ENCODE measurements around the gene ZNF276. TPM values are rescaled to one million over a fixed set of nuclear protein-coding genes. Genes with fewer than 3 reads are reported as not detected.
"Not testable (repeated sequence)": the region's sequence is repeated elsewhere in the genome, so short reads cannot be mapped to it uniquely, and the experiment has no call there.

The ZNF276 gene, protein sequence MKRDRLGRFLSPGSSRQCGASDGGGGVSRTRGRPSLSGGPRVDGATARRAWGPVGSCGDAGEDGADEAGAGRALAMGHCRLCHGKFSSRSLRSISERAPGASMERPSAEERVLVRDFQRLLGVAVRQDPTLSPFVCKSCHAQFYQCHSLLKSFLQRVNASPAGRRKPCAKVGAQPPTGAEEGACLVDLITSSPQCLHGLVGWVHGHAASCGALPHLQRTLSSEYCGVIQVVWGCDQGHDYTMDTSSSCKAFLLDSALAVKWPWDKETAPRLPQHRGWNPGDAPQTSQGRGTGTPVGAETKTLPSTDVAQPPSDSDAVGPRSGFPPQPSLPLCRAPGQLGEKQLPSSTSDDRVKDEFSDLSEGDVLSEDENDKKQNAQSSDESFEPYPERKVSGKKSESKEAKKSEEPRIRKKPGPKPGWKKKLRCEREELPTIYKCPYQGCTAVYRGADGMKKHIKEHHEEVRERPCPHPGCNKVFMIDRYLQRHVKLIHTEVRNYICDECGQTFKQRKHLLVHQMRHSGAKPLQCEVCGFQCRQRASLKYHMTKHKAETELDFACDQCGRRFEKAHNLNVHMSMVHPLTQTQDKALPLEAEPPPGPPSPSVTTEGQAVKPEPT
- total RNA-seq: 15.1 TPM

DNA sequence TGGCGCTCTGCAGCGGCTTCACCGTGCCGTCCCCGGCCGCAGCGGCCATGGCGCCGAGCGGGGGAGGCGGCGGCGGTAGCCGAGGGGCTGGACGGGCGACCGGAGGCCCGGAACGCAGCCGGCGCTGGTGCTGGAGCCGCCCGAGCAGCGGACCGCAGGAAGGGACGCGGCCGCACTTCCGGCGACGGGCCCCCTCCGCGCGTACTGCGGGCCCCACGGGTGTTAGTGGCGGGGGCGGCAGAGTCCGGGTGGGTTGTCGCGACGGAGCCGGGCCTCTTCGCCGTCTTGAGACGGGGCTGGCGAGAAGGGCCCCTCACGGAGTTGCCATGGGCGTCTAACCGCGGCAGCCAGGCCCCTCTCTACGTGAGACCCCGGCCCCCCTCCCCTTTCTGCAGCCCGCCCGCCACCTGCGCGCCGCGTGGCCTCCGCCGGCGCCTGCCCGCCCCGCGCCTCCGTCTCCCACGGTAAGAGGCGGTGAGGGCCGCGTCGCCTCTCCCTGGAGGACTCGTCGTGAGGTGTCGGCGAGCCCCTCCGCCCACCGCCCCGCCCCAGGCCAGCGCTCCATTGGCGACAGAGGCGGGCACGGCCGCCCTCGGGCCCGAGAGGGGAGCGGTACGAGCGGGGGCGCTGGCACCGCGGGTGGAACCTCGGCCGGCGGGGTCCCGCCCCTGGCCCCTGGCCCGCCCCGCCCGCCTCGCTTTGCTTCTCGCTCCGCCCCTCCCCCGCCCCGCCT lies at the start of gene ZNF276, which contains the start of gene VPS9D1:
Gene ZNF276 (plus strand): TSS at position 725 of the 733 bp plus-strand sequence. CDS start 104 bp downstream, outside the sequence.
Gene VPS9D1 (minus strand): TSS at position 86 of the 733 bp plus-strand sequence. CDS start 37 bp downstream, at position 49.
- H3K4me3 ChIP-seq (ENCODE audit: low read length in 3 of 3): peak within 1 kb of the TSS; percentile 83 to 88 (median 86)
- H3K27me3 ChIP-seq (ENCODE audit: control insufficient read depth in 3 of 3, insufficient read depth in 3 of 3, low read length in 3 of 3): no peaks in the 10 kb centered on the region
- H3K36me3 ChIP-seq (ENCODE audit: control insufficient read depth in 3 of 3, insufficient read depth in 3 of 3, low read length in 3 of 3): peaks cover 20 to 27% (median 21%) of the 10 kb centered on the region in 3 donors
- peak within 1 kb of the TSS; percentile 74 to 91 (median 85) for H3K9ac ChIP-seq (ENCODE audit: low read depth in 1 of 3, low read length in 3 of 3)
- H3K27ac ChIP-seq (ENCODE audit: low read depth, low read length): peak within 1 kb of the TSS; percentile 88
- H3K4me1 ChIP-seq (ENCODE audit: control insufficient read depth in 3 of 3, insufficient read depth in 3 of 3, low read length in 3 of 3): peaks cover 30 to 38% (median 30%) of the 10 kb centered on the region in 3 donors
- H3K9me3 ChIP-seq (ENCODE audit: control insufficient read depth in 3 of 3, low read length in 3 of 3): no peaks in the 10 kb centered on the region

- H3K27ac ChIP-seq (ENCODE audit: low read depth, low read length); H3K4me1 ChIP-seq (ENCODE audit: control insufficient read depth in 3 of 3, insufficient read depth in 3 of 3, low read length in 3 of 3); H3K4me3 ChIP-seq (ENCODE audit: low read length in 3 of 3); H3K27me3 ChIP-seq (ENCODE audit: control insufficient read depth in 3 of 3, insufficient read depth in 3 of 3, low read length in 3 of 3); H3K9ac ChIP-seq (ENCODE audit: low read depth in 1 of 3, low read length in 3 of 3); H3K9me3 ChIP-seq (ENCODE audit: control insufficient read depth in 3 of 3, low read length in 3 of 3); H3K36me3 ChIP-seq (ENCODE audit: control insufficient read depth in 3 of 3, insufficient read depth in 3 of 3, low read length in 3 of 3): not testable (repeated sequence)
Measured at GRCh38 chr16:89671565-89671964, 49.8 kb upstream of the ZNF276 start.

DNA sequence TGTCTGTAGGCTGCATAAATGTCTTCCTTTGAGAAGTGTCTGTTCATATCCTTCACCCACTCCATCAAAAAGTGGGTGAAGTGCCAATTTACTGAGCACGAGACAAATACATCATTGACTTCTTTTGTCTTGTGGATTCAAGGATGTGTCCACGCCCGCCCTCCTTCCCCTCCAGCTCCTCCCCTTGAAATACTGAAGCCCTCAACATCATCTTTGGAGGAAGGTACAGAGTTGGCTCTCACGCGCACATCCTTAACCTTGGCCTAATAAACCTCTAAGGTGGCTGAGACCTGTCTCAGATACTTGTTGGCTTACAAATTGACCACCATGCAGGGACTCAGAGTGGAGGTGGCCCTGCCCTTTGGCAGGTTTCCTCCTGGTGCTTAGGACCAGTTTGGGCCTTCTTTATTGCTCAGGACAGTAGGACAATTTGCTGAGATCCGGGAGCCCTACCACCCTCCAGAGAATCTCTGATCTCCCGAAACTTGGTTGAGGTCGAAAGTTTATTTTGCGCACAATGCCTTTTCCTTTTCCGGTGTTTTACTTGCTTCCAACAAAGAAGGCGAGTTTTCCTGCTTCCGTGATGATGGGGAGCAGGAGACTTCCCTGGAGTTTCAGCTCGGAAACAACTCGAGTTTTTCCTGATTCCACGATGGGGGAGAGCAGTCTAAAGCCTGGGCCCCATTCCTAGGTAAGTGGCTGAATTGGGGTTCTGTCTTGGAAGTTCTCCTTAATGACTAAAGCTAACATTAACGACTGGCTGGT lies 49.0 kb upstream of the ZNF276 start:
- no peaks in the 10 kb centered on the region for H3K9me3 ChIP-seq (ENCODE audit: control insufficient read depth in 3 of 3, low read length in 3 of 3)
- H3K9ac ChIP-seq (ENCODE audit: low read depth in 1 of 3, low read length in 3 of 3): no peak overlapping the region
- no peaks in the 10 kb centered on the region for H3K4me1 ChIP-seq (ENCODE audit: control insufficient read depth in 3 of 3, insufficient read depth in 3 of 3, low read length in 3 of 3)
- no peaks in the 10 kb centered on the region for H3K27me3 ChIP-seq (ENCODE audit: control insufficient read depth in 3 of 3, insufficient read depth in 3 of 3, low read length in 3 of 3)
- H3K27ac ChIP-seq (ENCODE audit: low read depth, low read length): no peak overlapping the region
- H3K36me3 ChIP-seq (ENCODE audit: control insufficient read depth in 3 of 3, insufficient read depth in 3 of 3, low read length in 3 of 3): no peaks in the 10 kb centered on the region
- H3K4me3 ChIP-seq (ENCODE audit: low read length in 3 of 3): no peak overlapping the region

DNA sequence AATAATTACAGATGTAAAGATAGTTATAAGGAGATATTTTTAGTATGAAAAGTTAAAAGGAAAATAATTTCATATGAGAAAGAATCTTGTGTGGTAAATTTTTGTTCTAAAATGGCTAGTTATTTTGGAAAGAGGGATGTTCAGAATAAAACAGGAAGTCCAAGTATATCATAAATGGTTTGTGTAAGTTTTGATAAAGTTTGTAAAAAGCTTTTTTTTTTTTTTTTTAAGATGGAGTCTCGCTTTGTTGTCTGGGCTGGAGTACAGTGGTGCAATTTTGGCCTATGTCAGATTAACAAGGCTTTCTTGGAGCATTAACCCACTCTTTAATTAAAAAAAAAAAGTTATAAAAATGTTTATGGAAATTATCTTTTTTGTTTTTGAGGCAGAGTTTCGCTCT lies 43.1 kb upstream of the ZNF276 start:
- H3K27ac ChIP-seq (ENCODE audit: low read depth, low read length): no peak overlapping the region
- no peak overlapping the region for H3K9ac ChIP-seq (ENCODE audit: low read depth in 1 of 3, low read length in 3 of 3)

DNA sequence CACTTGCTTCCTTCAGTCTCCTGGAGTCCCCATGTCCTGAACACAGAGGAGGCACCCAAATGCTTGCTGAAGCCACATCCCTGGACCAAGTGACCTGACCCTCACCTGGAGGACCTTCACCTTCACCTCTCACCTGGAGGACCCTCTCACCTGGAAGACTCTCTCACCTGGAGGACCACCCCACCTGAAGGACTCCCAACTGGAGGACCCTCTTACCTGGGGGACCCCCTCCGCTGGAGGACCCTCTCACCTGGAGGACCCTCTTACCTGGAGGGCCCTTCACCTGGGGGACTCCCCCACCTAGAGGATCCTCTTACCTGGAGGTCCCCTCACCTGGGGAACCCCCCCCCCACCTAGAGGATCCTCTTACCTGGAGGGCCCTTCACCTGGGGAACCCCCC lies 35.4 kb upstream of the ZNF276 start:
- Histone ChIP-seq H3K9me3 (ENCODE audit: control insufficient read depth in 3 of 3, low read length in 3 of 3) (no peaks in the 10 kb centered on the region), H3K4me3 (ENCODE audit: low read length in 3 of 3) (no peak overlapping the region), H3K27ac (ENCODE audit: low read depth, low read length) (no peak overlapping the region), H3K27me3 (ENCODE audit: control insufficient read depth in 3 of 3, insufficient read depth in 3 of 3, low read length in 3 of 3) (no peaks in the 10 kb centered on the region), H3K36me3 (ENCODE audit: control insufficient read depth in 3 of 3, insufficient read depth in 3 of 3, low read length in 3 of 3) (peaks cover 8 to 11% (median 8%) of the 10 kb centered on the region in 3 donors), H3K4me1 (ENCODE audit: control insufficient read depth in 3 of 3, insufficient read depth in 3 of 3, low read length in 3 of 3) (peaks cover 9 to 14% (median 14%) of the 10 kb centered on the region in 3 donors), H3K9ac (ENCODE audit: low read depth in 1 of 3, low read length in 3 of 3) (no peak overlapping the region)

More for the DNA sequence above, 43.1 kb upstream of the ZNF276 start:
- H3K4me1 ChIP-seq (ENCODE audit: control insufficient read depth in 3 of 3, insufficient read depth in 3 of 3, low read length in 3 of 3): no peaks in the 10 kb centered on the region
- H3K27me3 ChIP-seq (ENCODE audit: control insufficient read depth in 3 of 3, insufficient read depth in 3 of 3, low read length in 3 of 3): no peaks in the 10 kb centered on the region
- no peaks in the 10 kb centered on the region for H3K9me3 ChIP-seq (ENCODE audit: control insufficient read depth in 3 of 3, low read length in 3 of 3)
- no peak overlapping the region for H3K4me3 ChIP-seq (ENCODE audit: low read length in 3 of 3)
- no peaks in the 10 kb centered on the region for H3K36me3 ChIP-seq (ENCODE audit: control insufficient read depth in 3 of 3, insufficient read depth in 3 of 3, low read length in 3 of 3)

DNA sequence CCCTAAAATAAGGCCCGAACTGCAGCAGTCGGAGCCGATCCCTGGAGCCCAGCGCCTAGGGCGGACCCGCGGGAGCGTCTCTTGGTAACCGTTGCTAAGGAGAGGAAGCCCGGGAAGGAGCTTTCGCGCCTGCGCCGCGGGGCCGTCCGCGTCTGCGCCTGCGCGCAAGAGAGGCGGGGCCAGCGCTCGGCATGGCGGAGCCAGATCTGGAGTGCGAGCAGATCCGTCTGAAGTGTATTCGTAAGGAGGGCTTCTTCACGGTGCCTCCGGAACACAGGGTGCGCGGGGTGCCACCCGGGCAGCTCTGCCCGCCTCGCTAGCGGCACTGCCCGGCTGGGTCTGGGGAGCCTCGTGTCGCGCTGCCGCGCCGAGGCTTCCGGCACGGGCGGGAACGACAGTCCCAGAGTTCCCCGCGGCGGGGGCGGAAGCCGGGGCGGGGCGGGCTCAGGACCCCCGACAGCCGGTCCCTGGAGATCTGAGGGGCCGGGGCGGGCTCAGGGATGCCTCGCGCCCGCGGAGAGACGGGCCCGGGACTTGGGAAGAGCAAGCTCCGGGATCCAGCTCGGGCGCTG lies 34.7 kb upstream of the ZNF276 start, which contains the start of gene CDK10:
Gene CDK10 (plus strand): TSS at position 170 of the 572 bp plus-strand sequence. CDS start 22 bp downstream, at position 192.
- H3K27me3 ChIP-seq (ENCODE audit: control insufficient read depth in 3 of 3, insufficient read depth in 3 of 3, low read length in 3 of 3): no peaks in the 10 kb centered on the region
- H3K4me3 ChIP-seq (ENCODE audit: low read length in 3 of 3): peak within 1 kb of the TSS; percentile 85 to 93 (median 92)
- H3K36me3 ChIP-seq (ENCODE audit: control insufficient read depth in 3 of 3, insufficient read depth in 3 of 3, low read length in 3 of 3): peaks cover 12 to 15% (median 13%) of the 10 kb centered on the region in 3 donors
- H3K4me1 ChIP-seq (ENCODE audit: control insufficient read depth in 3 of 3, insufficient read depth in 3 of 3, low read length in 3 of 3): peaks cover 9 to 14% (median 14%) of the 10 kb centered on the region in 3 donors
- H3K9me3 ChIP-seq (ENCODE audit: control insufficient read depth in 3 of 3, low read length in 3 of 3): no peaks in the 10 kb centered on the region
- peak within 1 kb of the TSS; percentile 82 to 84 (median 83) for H3K9ac ChIP-seq (ENCODE audit: low read depth in 1 of 3, low read length in 3 of 3)
- peak within 1 kb of the TSS; percentile 68 for H3K27ac ChIP-seq (ENCODE audit: low read depth, low read length)

- Histone ChIP-seq H3K4me1 (ENCODE audit: control insufficient read depth in 3 of 3, insufficient read depth in 3 of 3, low read length in 3 of 3) (peaks cover 9 to 14% (median 14%) of the 10 kb centered on the region in 3 donors), H3K27ac (ENCODE audit: low read depth, low read length) (peak overlapping the region; percentile 68)
Measured at GRCh38 chr16:89687092-89687940, 34.0 kb upstream of the ZNF276 start.

DNA sequence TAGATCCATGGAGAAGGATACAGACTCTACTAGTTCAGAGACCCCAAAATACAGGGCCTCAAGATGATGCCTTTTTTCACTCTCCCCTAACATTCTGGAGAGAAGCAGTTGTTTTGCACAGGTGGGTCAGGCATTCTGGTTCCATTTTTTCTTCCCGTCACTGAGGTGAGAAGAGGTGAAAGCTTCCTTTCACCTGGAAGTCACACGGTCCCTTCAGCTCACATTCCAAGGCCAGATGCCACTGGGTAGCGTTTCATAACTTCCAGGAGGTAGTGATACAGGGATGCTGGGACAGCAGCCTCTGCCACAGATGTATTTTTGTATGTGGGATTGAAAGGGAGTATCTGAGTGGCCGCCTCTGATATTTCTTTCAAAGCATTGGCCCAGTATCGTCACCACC lies 32.9 kb upstream of the ZNF276 start:
- no peak overlapping the region for H3K27ac ChIP-seq (ENCODE audit: low read depth, low read length)
- H3K4me1 ChIP-seq (ENCODE audit: control insufficient read depth in 3 of 3, insufficient read depth in 3 of 3, low read length in 3 of 3): peaks cover 9 to 14% (median 14%) of the 10 kb centered on the region in 3 donors
- no peak overlapping the region for H3K4me3 ChIP-seq (ENCODE audit: low read length in 3 of 3)
- no peaks in the 10 kb centered on the region for H3K9me3 ChIP-seq (ENCODE audit: control insufficient read depth in 3 of 3, low read length in 3 of 3)
- H3K9ac ChIP-seq (ENCODE audit: low read depth in 1 of 3, low read length in 3 of 3): no peak overlapping the region
- peaks cover 16 to 25% (median 21%) of the 10 kb centered on the region in 3 donors for H3K36me3 ChIP-seq (ENCODE audit: control insufficient read depth in 3 of 3, insufficient read depth in 3 of 3, low read length in 3 of 3)
- H3K27me3 ChIP-seq (ENCODE audit: control insufficient read depth in 3 of 3, insufficient read depth in 3 of 3, low read length in 3 of 3): no peaks in the 10 kb centered on the region

More at GRCh38 chr16:89687092-89687940, 34.0 kb upstream of the ZNF276 start:
- Histone ChIP-seq H3K9ac (ENCODE audit: low read depth in 1 of 3, low read length in 3 of 3) (peak overlapping the region; percentile 82 to 84 (median 83)), H3K4me3 (ENCODE audit: low read length in 3 of 3) (peak overlapping the region; percentile 85 to 93 (median 92)), H3K27me3 (ENCODE audit: control insufficient read depth in 3 of 3, insufficient read depth in 3 of 3, low read length in 3 of 3) (no peaks in the 10 kb centered on the region), H3K36me3 (ENCODE audit: control insufficient read depth in 3 of 3, insufficient read depth in 3 of 3, low read length in 3 of 3) (peaks cover 13 to 19% (median 18%) of the 10 kb centered on the region in 3 donors), H3K9me3 (ENCODE audit: control insufficient read depth in 3 of 3, low read length in 3 of 3) (no peaks in the 10 kb centered on the region)
